Measurements from ENCODE around the gene COMMD1.

- TF ChIP-seq POLR2AphosphoS5 (IDR thresholded peaks at IDR 0.05; ENCODE audit: low read depth, low read length) (no peak), POLR2A (IDR thresholded peaks at IDR 0.05; ENCODE audit: low read depth, low read length) (no peak)
These were observed 46.8 kb downstream of the COMMD1 start for GRCh38 chr2:61952288-61952687.

Measured in GM12892 (cell line).